GM10266 (cell line): ENCODE measurements around the gene NDUFA13.

ENCODE experiments used
- DNase-seq: peaks from one replicate; pipeline ENCODE4 v3.0.0; 2012; ENCODE audit errors: extremely low spot score
- TF ChIP-seq, protein P1 (sequence below): IDR thresholded peaks from 2 replicates; pipeline ENCODE4 v1.5.1; 2012; ENCODE audit warnings: mild to moderate bottlenecking, low read depth; ENCODE audit not compliant: control insufficient read depth, insufficient read depth; ENCODE audit errors: missing control alignments

The NDUFA13 gene

DNA sequence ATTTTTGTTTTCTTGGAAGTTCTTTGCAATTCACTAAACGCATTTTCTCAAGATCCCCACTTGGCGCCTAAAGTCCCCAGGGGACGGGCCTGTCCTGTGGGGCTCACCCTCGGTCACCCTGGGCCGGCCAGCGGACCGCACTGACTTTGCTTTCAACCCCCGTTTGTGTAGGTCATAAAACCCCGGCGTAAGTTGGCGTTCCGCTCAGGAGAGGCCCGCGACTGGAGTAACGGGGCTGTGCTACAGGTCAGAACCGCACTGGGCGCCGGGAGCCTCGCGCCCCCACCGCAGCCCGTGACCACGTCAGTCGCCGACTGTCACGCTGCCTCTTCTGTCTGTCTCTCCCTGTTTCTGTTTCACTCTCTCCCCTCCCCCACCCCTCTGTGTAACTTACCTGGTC, 14.2 kb upstream of the NDUFA13 start:
- no peak for DNase-seq
- TF ChIP-seq, protein P1, sequence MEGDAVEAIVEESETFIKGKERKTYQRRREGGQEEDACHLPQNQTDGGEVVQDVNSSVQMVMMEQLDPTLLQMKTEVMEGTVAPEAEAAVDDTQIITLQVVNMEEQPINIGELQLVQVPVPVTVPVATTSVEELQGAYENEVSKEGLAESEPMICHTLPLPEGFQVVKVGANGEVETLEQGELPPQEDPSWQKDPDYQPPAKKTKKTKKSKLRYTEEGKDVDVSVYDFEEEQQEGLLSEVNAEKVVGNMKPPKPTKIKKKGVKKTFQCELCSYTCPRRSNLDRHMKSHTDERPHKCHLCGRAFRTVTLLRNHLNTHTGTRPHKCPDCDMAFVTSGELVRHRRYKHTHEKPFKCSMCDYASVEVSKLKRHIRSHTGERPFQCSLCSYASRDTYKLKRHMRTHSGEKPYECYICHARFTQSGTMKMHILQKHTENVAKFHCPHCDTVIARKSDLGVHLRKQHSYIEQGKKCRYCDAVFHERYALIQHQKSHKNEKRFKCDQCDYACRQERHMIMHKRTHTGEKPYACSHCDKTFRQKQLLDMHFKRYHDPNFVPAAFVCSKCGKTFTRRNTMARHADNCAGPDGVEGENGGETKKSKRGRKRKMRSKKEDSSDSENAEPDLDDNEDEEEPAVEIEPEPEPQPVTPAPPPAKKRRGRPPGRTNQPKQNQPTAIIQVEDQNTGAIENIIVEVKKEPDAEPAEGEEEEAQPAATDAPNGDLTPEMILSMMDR = no peak

DNA sequence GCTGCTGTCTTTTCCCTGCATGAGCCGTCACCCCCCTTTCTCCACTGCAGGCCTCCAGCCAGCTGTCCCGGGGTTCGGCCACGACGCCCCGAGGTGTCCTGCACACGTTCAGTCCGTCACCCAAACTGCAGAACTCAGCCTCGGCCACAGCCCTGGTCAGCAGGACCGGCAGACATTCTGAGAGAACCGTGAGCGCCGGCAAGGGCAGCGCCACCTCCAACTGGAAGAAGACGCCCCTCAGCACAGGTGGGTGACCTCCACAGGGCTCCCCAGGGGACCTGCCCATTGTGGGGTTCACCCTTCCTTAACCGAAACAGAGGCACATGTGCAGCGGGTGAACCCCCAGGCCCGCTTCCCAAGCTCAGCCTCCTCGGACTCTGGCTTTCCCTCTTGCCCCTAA, 13.7 kb upstream of the NDUFA13 start:
- DNase-seq = no peak
- TF ChIP-seq, protein P1 = no peak

DNA sequence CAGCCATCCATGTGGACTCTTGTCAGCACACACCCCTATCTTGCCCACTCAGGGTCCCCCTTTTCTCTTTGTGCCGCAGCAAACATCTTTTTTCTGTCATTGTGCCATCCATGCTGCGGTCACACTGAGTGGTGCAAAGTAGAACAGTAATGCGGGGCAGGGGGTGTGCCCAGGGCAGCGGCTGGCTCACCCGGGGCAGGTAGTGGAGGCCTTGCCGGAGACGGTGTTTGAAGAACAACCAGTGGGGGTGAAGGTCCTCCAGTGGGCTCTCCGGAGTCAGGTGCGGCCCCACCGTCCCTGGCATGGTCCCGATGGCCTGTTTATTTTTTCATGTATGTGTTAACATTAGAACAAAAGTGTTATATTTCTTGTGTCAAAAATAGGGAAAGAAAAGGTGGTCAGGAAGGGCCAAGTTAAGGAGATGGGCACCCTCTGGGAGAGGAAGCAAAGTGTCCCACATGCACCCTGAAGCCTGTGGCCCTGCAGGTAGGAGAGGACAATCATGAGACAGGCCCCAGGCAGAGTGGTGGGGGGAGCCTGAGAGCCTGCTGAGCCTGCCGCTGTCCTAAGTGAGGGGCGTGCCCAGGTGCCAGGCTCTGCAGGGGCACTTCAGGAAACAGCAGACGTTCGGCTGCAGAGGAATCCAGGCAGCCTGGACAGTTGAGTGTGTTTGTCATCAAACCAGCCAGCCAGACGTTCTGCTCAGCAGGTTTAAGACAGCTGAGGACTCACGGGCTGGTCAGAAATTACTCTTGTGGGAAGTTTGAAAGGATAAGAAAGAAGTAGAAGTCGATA, 13.0 kb upstream of the NDUFA13 start:
- TF ChIP-seq, protein P1 = no peak
- no peak for DNase-seq

DNA sequence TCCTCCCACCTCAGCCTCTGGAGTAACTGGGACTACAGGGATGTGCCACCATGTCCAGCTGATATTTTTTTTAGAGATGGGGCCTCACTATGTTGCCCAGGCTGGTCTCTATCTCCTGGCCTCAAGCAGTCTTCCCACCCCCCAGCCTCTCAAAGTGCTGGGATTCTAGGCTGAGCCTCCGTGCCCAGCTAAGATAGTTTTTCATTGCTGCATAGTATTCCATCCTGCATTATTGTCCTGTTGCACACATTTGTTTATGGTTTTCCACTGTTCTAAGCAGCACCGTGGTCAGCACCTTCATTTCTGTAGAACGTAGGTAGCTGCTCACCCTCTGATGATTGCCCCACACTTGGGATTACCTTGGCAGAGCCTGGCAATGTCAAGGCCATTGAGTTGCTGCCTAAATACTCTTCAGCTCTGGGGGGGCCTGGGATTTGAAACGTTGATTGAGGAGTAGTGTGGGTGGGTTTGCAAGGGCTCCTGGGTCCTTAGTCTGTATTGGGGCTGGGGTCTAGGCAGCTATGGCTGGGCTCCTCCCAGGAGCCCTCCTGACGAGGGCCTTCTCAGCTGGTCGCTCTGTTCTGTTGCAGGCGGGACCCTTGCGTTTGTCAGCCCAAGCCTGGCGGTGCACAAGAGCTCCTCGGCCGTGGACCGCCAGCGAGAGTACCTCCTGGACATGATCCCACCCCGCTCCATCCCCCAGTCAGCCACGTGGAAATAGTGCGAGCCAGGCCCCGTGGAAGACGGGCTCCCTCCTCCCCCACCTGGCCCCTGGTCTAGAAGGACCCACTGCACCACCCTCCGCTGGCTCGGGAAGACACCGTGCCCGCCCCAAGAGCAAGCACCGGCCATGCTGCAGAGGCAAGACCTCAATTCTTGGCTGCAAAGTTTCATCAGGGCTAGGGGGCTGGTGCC, 11.0 kb upstream of the NDUFA13 start:
- DNase-seq = no peak
- TF ChIP-seq, protein P1 = no peak

DNA sequence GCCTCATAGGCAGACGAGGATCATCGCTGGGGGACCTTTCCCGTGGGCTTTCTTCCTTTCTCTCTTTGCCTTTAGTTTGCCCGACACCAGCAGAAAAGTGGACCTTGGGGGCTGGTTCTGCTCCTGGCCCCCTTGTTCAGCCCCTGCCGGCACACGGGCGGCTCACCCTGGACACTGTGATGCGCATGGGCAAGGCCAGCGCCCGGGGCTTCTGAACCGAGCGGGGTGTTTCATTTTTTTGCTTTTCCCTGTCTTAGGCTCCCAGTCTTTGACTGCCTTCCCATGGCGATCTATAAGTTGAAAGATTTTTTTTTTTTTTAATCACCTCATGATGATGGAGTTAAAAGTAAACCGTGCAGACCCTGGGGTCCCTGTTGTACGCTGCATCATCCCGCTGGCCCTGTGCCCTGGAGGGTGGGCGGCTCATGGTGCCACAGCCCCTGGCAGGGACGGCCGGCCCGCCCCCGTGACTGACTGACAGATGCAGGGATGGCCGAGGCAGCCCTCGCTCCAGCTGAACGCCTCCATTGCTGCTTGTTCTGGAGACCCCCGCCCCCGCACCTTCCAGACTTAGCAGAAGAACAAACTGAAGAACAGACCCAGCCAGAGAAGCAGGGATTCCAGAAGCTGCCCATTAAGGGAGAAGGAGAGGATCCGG, 10.2 kb upstream of the NDUFA13 start:
- DNase-seq = no peak
- TF ChIP-seq, protein P1 = no peak

DNA sequence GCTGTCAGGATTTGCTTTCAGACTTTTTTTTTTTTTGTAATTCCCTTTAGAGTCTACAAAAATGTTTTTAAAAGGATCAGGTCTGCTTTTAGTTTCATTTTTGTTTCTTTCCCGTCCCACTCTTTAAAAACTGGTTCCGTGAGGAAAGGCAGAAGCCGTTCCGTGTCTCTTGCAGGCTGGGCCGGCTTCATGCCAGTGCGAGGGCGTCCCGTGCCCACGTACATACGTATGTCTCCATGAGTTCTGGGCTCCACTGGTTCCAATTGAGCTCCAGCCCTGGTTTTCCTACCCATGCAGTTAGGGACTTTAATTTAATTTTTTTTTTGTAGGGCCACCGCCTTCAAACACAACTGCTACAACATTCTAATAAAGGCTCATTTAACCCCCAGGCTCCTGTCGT, 9.4 kb upstream of the NDUFA13 start:
- no peak for DNase-seq
- TF ChIP-seq, protein P1 = no peak

DNA sequence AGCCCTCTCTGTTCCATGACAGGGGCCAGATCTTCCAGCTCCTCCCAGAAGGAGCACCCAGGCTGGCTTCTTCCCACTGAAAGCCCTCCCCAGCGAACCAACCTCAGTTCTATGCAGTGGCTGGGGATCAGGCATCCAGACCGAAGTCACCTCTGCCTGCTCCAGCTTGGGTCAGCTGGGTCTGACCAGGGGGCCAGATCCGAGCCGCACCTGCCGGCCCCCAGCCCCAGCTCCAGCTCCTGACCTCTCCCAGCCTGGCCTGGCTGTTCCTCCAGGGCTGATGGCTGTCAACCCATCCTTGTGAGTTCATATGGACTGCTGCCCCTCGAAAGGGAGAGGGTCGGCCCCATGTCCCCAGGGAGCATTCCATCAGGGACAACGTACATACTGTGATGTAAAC, 8.7 kb upstream of the NDUFA13 start:
- no peak for DNase-seq
- TF ChIP-seq, protein P1 = no peak
